EL (cell line): ENCODE results near the gene MT1X.
"Not testable (repeated sequence)": the region's sequence is repeated elsewhere in the genome, so short reads cannot be mapped to it uniquely, and the experiment has no call there.

Experiments
- DNase-seq: peaks from one replicate; pipeline ENCODE4 v3.0.0-alpha.2; 2016

MT1X gene

GRCh38 chr16:56657555-56658326 lies 24.5 kb upstream of the MT1X start, which contains the start of gene MT1F:
Gene MT1F (plus strand): TSS chr16:56657959. CDS start chr16:56658059, 100 bp downstream.
- peak; percentile 60 for DNase-seq

- no peak for DNase-seq
These were observed 23.9 kb upstream of the MT1X start for GRCh38 chr16:56658327-56658875.

GRCh38 chr16:56662357-56663354 lies 19.6 kb upstream of the MT1X start:
- DNase-seq = peak; percentile 30

GRCh38 chr16:56664506-56664905 lies 17.8 kb upstream of the MT1X start:
- DNase-seq = no peak

GRCh38 chr16:56665286-56666261 lies 16.7 kb upstream of the MT1X start:
- DNase-seq = not testable (repeated sequence)

- DNase-seq = peak; percentile 46
These were observed 14.4 kb upstream of the MT1X start, which contains the start of gene MT1G for GRCh38 chr16:56667581-56668571. Gene MT1G (minus strand): TSS chr16:56668065. CDS start chr16:56667993, 72 bp downstream.

GRCh38 chr16:56669005-56669839 lies 13.0 kb upstream of the MT1X start, which contains the start of gene MT1H:
Gene MT1H (plus strand): TSS chr16:56669814. CDS start chr16:56669885, 71 bp downstream.
- DNase-seq = no peak

GRCh38 chr16:56669840-56670619 lies 12.2 kb upstream of the MT1X start:
- DNase-seq = no peak

GRCh38 chr16:56670620-56670934 lies 11.7 kb upstream of the MT1X start:
- no peak for DNase-seq

GRCh38 chr16:56671691-56672090 lies 10.6 kb upstream of the MT1X start:
- not testable (repeated sequence) for DNase-seq

- not testable (repeated sequence) for DNase-seq
These were observed 10.1 kb upstream of the MT1X start for GRCh38 chr16:56672171-56672570.

GRCh38 chr16:56672761-56673536 lies 9.3 kb upstream of the MT1X start:
- DNase-seq = no peak

GRCh38 chr16:56673921-56674320 lies 8.3 kb upstream of the MT1X start:
- DNase-seq = no peak

- DNase-seq = not testable (repeated sequence)
These were observed 7.7 kb upstream of the MT1X start for GRCh38 chr16:56674570-56674969.

- DNase-seq = no peak
These were observed 6.5 kb upstream of the MT1X start for GRCh38 chr16:56675685-56676210.

- no peak for DNase-seq
These were observed 4.8 kb upstream of the MT1X start for GRCh38 chr16:56677474-56677873.

- DNase-seq = no peak
These were observed 3.1 kb upstream of the MT1X start for GRCh38 chr16:56679078-56679730.
